ENCODE measurements around the gene ZSWIM3. TPM values are rescaled to one million over a fixed set of nuclear protein-coding genes. Genes with fewer than 3 reads are reported as not detected.

Gene ZSWIM3
- total and polyA plus RNA-seq, 7 donors = 1.1 to 2.7 (median 1.5) TPM

DNA sequence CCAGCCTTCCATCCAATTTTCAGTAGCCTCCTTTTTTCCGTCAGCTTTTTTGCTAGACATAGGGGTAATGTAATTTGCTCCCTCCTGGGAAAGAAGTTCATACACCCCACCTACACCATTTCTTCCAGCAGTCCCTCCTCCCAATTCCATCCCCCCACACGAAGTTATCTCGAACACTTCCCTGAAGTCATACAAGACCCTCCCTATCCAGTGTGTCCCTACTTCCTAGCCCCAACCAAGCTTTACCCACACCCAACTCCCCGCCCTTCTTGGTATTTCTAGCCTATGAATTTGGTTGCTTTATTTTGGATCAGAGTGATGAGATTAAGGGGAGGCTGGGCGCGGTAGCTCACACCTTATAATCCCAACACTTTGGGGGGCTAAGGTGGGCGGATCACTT is 43.9 kb upstream of the ZSWIM3 start:
- Histone ChIP-seq H3K27ac (peak overlapping the region; percentile 9), H3K4me3 (no peak overlapping the region)
- intact Hi-C loops (cut with DNase I) = no loop called here

DNA sequence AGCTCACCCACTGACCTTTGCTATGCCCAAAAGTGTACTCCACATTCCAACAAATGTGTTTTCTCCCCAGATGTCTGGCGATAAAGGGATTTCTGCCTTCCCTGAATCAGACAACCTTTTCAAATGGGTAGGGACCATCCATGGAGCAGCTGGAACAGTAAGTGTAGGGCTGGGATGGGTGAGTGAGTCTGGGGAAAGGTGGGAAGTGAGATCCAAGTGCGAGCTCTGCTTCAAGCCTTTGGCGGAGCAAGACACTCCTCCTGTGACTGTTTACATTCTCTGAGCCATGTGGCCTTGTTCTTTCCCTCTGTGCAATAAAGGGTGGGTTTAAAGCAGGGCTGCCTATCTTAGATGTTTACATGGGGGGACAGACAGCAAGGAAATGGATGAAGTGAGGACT is 43.1 kb upstream of the ZSWIM3 start:
- no peak for TF ChIP-seq CTCF (IDR thresholded peaks at IDR 0.05)
- Histone ChIP-seq H3K27ac (no peak overlapping the region), H3K36me3 (ENCODE audit: insufficient read depth in 1 of 2, low read depth in 1 of 2) (peaks cover 6 to 38% of the 10 kb centered on the region in 2 donors), H3K4me3 (no peak overlapping the region), H3K9me3 (no peaks in the 10 kb centered on the region), H3K27me3 (ENCODE audit: insufficient read depth in 3 of 3, low read length in 2 of 3) (no peaks in the 10 kb centered on the region), H3K4me1 (peaks cover 14% of the 10 kb centered on the region)
- 74 to 91% (median 77%) methylated on average over 3 of the region's 3 CpGs for WGBS, 3 donors
- no peak for ATAC-seq
- no peak for DNase-seq
- intact Hi-C loops (cut with DNase I) = no loop called here

More for the DNA sequence above, 43.9 kb upstream of the ZSWIM3 start:
- no peak for DNase-seq
- H3K4me1 ChIP-seq = peaks cover 14% of the 10 kb centered on the region
- 60 to 64% (median 62%) methylated on average over 7 of the region's 7 CpGs for WGBS, 3 donors
- no peaks in the 10 kb centered on the region for H3K27me3 ChIP-seq (ENCODE audit: insufficient read depth in 3 of 3, low read length in 2 of 3)
- TF ChIP-seq CTCF (IDR thresholded peaks at IDR 0.05) = no peak
- H3K36me3 ChIP-seq (ENCODE audit: insufficient read depth in 1 of 2, low read depth in 1 of 2) = peaks cover 10 to 38% of the 10 kb centered on the region in 2 donors
- ATAC-seq = no peak
- no peaks in the 10 kb centered on the region for H3K9me3 ChIP-seq

DNA sequence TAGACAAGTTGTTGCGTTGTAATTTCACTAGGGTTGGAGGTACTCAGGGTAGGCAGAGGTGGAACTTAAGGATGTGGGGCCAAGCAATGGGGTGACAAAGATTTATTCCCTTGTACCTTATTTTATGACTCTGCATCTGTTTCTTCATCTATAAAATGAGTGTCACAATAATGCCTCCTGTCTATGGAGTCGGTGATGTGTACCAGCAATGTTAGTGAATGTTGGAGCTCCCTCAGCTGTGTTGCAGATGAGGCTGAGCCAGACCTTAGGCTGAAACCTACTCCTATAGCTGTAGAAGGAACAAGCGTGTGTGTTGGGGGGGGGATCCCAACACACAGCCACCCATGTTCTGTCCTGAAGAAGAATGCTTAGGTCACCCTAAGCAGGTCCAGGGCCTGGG is 40.5 kb upstream of the ZSWIM3 start:
- DNase-seq (no peak), ATAC-seq (no peak)
- H3K27ac ChIP-seq = peak overlapping the region; percentile 55
- TF ChIP-seq CTCF (IDR thresholded peaks at IDR 0.05) = no peak
- intact Hi-C loops (cut with DNase I) = no loop called here
- no peaks in the 10 kb centered on the region for H3K9me3 ChIP-seq
- no peak overlapping the region for H3K4me3 ChIP-seq
- H3K4me1 ChIP-seq = peaks cover 11% of the 10 kb centered on the region
- H3K36me3 ChIP-seq (ENCODE audit: insufficient read depth in 1 of 2, low read depth in 1 of 2) = peaks cover 0 to 36% of the 10 kb centered on the region in 2 donors
- WGBS, 3 donors = 59 to 91% (median 68%) methylated on average over 3 of the region's 3 CpGs
- H3K27me3 ChIP-seq (ENCODE audit: insufficient read depth in 3 of 3, low read length in 2 of 3) = no peaks in the 10 kb centered on the region

DNA sequence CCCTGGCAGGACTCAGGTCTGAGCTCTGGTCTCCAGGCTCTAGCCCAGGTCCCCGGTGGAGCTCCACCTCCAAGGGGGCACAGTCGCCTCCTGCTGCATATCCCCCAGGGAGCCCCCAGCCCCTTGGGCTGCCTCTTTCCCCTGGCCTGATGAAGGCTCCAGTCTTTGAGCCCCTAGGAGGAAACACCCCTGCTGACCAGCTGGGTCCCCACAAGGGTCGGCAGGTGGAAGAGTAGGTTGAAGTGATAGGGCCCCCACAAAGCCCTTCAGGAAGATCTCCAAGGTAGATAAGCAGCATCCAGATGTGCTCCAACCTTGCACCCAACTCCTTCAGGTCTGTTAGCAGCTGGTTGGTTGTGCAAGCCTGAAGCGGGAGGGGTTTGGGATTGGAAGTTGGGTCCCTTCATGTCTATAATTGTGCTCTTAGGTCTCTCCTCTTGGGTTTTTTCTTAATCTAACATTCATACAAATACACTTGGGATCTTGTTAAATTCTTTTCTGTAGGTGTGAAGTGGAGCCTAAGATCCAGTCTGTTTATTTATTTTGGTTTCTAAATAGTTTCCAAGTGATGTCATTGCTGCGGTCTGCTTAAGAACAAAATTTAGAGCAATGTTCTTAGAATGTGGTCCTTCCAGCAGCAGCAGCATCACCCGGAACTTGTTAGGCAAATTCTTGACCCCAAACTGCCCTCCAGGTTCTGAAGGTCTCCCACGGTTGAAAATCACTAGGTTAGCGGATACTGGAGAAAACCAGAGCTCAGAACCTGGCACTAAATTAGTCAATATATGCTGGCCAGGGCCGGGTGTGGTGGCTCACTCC is 39.8 kb upstream of the ZSWIM3 start:
- Histone ChIP-seq H3K4me3 (no peak overlapping the region), H3K36me3 (ENCODE audit: insufficient read depth in 1 of 2, low read depth in 1 of 2) (peaks cover 0 to 42% of the 10 kb centered on the region in 2 donors), H3K27ac (peak overlapping the region; percentile 55), H3K9me3 (no peaks in the 10 kb centered on the region), H3K4me1 (peaks cover 12% of the 10 kb centered on the region), H3K27me3 (ENCODE audit: insufficient read depth in 3 of 3, low read length in 2 of 3) (no peaks in the 10 kb centered on the region)
- DNase-seq (no peak), ATAC-seq (no peak)
- no peak for TF ChIP-seq CTCF (IDR thresholded peaks at IDR 0.05)
- intact Hi-C loops (cut with DNase I) = no loop called here
- 36 to 66% (median 41%) methylated on average over 8 to 9 of the region's 9 CpGs for WGBS, 3 donors
